Omental fat pad (tissue), 4 donors: Measurements from ENCODE around the gene PLCG2. TPM values are rescaled to one million over a fixed set of nuclear protein-coding genes. Genes with fewer than 3 reads are reported as not detected.

ENCODE experiments used
- ATAC-seq: fragments of 150-250 bp; one replicate; pipeline ENCODE4 v1.9.1; 2016; ENCODE audit warnings: mild to moderate bottlenecking, moderate library complexity; ENCODE audit not compliant: low FRiP score
- DNase-seq: peaks from one replicate; pipeline ENCODE4 v3.0.0-alpha.2; 2019; ENCODE audit warnings: low spot score
- total RNA-seq, 4 donors: library from RNA; depleted of rRNA; stranded (reverse); fragments of >200 nt; gene quantifications; one replicate each; pipeline ENCODE4 v1.1.0, GENCODE V29; 2016
- TF ChIP-seq, protein P1 (sequence below), 3 donors: fragments of 450-650 bp; IDR thresholded peaks; one replicate each; pipeline ENCODE4 v1.5.1; 2016 to 2017; ENCODE audit warnings: antibody characterized with exemption in 3 of 3, mild to moderate bottlenecking in 3 of 3, moderate library complexity in 2 of 3

PLCG2 gene
- total RNA-seq, 4 donors from 2014 or later = 8.3 to 59.6 (median 19.9) TPM

DNA sequence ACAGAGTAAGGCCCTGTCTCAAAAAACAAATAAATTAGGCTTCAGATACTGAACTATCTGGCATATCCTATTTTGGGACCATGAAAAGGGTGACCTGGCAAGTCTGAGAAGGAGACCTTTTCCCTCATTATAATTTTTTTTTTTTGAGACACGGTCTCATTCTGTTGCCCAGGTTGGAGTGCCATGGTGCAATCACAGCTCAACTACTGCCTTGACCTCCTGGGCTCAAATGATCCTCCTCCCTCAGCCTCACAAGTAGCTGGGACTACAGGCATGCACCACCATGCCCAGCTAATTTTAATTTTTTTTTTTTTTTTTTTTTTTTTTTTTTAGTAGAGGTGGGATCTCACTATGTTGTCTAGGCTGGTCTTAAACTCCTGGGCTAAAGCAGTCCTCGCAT lies 37.3 kb downstream of the PLCG2 start:
- no peak for DNase-seq
- TF ChIP-seq, protein P1, sequence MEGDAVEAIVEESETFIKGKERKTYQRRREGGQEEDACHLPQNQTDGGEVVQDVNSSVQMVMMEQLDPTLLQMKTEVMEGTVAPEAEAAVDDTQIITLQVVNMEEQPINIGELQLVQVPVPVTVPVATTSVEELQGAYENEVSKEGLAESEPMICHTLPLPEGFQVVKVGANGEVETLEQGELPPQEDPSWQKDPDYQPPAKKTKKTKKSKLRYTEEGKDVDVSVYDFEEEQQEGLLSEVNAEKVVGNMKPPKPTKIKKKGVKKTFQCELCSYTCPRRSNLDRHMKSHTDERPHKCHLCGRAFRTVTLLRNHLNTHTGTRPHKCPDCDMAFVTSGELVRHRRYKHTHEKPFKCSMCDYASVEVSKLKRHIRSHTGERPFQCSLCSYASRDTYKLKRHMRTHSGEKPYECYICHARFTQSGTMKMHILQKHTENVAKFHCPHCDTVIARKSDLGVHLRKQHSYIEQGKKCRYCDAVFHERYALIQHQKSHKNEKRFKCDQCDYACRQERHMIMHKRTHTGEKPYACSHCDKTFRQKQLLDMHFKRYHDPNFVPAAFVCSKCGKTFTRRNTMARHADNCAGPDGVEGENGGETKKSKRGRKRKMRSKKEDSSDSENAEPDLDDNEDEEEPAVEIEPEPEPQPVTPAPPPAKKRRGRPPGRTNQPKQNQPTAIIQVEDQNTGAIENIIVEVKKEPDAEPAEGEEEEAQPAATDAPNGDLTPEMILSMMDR (IDR thresholded peaks at IDR 0.05) = no peak
- no peak for ATAC-seq

DNA sequence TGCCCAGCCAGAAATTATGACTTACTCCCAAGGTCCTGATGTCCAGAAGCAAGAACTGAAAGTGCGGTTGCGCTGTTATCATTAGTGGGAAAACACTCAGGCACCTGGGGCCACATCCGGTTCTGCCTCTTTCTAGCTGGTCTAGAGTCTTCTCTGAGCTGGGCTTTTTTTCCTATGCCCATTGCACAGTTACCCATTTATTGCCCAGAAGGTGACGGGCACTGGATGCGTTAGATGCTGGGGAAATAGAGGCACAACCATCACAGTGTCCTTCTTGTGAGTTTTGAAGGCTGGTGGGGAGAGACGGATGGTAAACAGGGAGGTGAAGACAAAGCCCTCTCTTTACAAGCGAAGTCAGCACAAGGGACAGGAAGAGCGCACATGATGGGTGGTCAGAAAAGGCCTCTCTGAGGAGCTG lies 37.7 kb downstream of the PLCG2 start:
- TF ChIP-seq, protein P1 (IDR thresholded peaks at IDR 0.05) = no peak
- DNase-seq (no peak), ATAC-seq (no peak)

- DNase-seq = no peak
- TF ChIP-seq, protein P1 (IDR thresholded peaks at IDR 0.05) = no peak
- ATAC-seq = no peak
Measured at GRCh38 chr16:81817296-81817695, 38.2 kb downstream of the PLCG2 start.

DNA sequence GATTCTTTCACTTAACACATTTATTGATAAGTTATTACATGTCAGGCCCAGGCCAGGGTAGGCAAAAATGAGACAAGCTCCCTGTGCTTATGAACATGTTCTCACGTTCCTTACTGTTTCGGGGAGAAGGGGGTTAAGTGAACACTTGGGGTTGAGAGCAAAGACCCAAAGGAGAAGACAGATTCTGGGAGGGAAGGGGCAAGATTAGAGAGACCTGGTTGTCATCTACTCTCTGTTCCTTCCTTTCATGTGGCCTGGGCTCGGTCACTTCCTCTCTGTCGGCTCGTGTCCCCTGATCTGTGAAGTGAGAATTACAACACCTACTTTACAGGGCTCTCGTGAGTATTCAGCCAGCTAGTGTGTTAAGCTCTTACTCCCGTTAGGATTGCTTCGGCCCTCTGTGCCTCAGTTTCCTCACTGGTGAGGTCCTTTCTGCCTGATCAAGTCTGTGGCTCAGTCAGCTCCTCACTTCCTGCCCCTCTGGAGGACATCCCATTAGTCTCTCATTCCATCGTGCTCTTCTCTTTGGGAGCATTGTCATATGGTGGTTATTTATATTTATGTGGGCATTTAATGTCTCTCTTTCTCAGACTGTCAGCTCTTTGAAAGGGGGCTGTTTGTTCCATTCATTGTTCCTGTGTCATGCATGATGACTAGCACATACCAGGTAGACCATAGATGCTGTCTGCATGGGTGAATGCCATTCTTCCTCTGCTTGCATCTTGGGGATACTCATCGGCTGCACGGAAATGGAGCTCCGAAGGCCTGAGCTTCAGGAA lies 38.9 kb downstream of the PLCG2 start:
- TF ChIP-seq, protein P1 (IDR thresholded peaks at IDR 0.05) = no peak
- no peak for ATAC-seq

GRCh38 chr16:81818568-81818896 lies 39.4 kb downstream of the PLCG2 start:
- no peak for DNase-seq
- ATAC-seq = no peak
- TF ChIP-seq, protein P1 (IDR thresholded peaks at IDR 0.05) = no peak

More for the DNA sequence above, 38.9 kb downstream of the PLCG2 start:
- no peak for DNase-seq

DNA sequence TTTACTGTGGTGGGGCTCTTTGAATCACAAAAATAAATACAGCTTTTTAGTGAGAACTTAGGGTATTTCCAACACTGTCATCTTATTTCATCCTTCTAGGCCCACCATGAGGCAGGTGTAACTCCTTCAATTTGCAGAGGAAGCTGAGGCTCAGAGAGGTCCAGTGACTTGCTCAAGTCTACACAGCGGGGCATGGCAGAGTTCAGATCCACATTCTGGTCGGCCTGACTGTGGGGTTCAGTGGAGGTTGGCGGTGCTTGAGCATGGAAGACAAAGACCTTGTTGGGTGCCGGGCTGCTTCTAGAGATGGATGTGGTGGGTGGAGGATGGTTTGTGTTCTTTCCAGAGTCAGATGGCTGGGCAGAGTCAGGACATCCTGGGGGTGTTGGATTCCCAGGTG lies 39.8 kb downstream of the PLCG2 start:
- TF ChIP-seq, protein P1 (IDR thresholded peaks at IDR 0.05) = no peak
- DNase-seq = no peak
- ATAC-seq = no peak

DNA sequence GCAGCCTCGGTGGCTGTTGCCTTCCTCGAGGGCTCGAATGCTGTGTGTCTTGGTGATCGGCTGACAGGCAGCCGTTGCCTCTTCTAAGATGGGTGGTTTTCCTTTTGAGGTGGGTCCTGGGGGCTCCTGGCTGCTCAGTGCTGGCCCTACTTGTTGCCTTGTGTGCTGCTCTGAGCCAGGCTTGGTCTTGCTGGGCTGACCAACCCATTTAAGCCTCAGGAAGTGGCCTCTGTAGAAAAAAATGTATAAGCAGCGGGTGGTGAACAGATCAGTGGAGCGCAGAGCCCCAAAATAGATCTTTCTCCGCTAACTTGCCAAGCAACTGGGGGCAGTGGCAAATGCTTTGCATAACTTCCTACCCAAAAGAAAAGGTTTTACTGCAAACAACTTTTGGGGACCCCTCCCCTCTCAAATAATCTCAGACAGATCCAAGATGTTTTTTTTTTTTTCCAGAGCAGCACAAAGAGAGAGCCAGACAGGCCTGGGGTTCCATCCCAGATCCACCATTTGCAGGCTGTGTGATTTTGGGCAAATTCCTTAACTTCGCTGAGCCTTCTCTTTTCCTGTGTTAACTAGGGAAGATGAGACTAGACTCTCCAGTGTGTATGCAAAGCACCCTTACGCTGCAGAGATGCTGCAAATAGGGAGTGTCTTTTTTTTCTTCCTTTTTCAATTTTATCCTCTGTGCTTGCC lies 42.5 kb downstream of the PLCG2 start:
- TF ChIP-seq, protein P1 (IDR thresholded peaks at IDR 0.05) = no peak
- DNase-seq (no peak), ATAC-seq (no peak)
